Measurements from ENCODE around the gene ADAM23. TPM values are rescaled to one million over a fixed set of nuclear protein-coding genes. Genes with fewer than 3 reads are reported as not detected.

Gene ADAM23
- total RNA-seq, 1 experiment from 2014 or later, result not detected

DNA sequence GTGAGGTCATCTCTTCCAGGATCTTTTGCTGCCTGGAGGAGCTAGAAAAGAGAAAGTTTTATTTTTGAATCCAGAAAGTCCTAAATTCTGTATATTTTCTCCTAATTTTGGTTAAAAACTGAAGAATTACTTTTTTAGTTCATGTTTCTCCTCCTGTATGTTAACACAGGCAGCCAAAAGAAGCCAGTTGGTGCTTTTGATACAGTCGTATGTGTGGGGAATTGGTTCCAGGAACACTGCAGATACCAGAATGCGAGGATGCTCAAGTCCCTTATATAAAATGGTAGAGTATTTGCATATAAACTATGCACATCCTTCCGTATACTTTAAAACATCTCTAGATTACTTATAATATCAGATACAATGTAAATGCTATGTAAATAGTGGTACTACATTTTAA lies 22.6 kb upstream of the ADAM23 start:
- no peak for DNase-seq
- no peaks in the 10 kb centered on the region for H3K79me2 ChIP-seq (ENCODE audit: low read length)
- H3K9me3 ChIP-seq (ENCODE audit: low read length), result peaks cover 5% of the 10 kb centered on the region; the same call in 1 of the 2 replicates
- no peak overlapping the region for H2AFZ ChIP-seq (ENCODE audit: low read length)
- no peak overlapping the region for H3K4me3 ChIP-seq (ENCODE audit: low read length)
- H3K4me2 ChIP-seq (ENCODE audit: low read depth, low read length, poor library complexity, severe bottlenecking), result no peak overlapping the region
- 0 out of 2 replicates have a peak, but pooled peaks cover 4% of the 10 kb centered on the region for H3K27me3 ChIP-seq (ENCODE audit: low read length)
- no peaks in the 10 kb centered on the region for H3K4me1 ChIP-seq (ENCODE audit: low read length)
- H3K36me3 ChIP-seq (ENCODE audit: insufficient read depth, low read length), result no peaks in the 10 kb centered on the region
- H3K9ac ChIP-seq (ENCODE audit: low read length), result no peak overlapping the region
- no peaks in the 10 kb centered on the region for H3K9me2 ChIP-seq (replicated peaks; ENCODE audit: insufficient read depth, low read length)
- H3K27ac ChIP-seq (ENCODE audit: low read length), result no peak overlapping the region
- no peaks in the 10 kb centered on the region for H4K20me1 ChIP-seq (ENCODE audit: insufficient read depth, low read depth, low read length)

DNA sequence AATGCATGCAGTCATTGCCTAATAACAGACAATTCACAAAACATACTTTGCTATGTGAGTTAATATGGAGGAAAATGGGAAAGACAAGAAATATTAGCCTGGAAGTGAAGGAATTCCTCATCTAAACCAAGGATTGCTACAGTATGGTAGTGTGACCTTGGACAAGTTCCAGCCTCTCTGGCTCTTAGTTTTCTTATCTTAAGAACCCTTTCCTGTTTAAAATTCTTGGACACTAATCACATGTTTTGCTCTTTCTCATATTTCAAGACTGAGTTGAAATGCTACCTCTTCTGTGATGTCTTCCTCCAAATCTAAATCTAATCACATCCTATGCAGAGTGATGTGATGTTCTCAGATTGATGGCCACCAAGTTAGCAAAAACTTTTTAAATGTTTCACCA lies 20.8 kb upstream of the ADAM23 start:
- H3K4me3 ChIP-seq (ENCODE audit: low read length), result no peak overlapping the region
- H2AFZ ChIP-seq (ENCODE audit: low read length), result no peak overlapping the region
- no peak overlapping the region for H3K4me2 ChIP-seq (ENCODE audit: low read depth, low read length, poor library complexity, severe bottlenecking)
- H3K9ac ChIP-seq (ENCODE audit: low read length), result no peak overlapping the region
- H3K36me3 ChIP-seq (ENCODE audit: insufficient read depth, low read length), result no peaks in the 10 kb centered on the region
- no peaks in the 10 kb centered on the region for H4K20me1 ChIP-seq (ENCODE audit: insufficient read depth, low read depth, low read length)
- peaks cover 5% of the 10 kb centered on the region; the same call in 1 of the 2 replicates for H3K9me3 ChIP-seq (ENCODE audit: low read length)
- H3K9me2 ChIP-seq (replicated peaks; ENCODE audit: insufficient read depth, low read length), result no peaks in the 10 kb centered on the region
- H3K79me2 ChIP-seq (ENCODE audit: low read length), result no peaks in the 10 kb centered on the region
- no peaks in the 10 kb centered on the region for H3K4me1 ChIP-seq (ENCODE audit: low read length)
- no peak for DNase-seq
- no peak overlapping the region for H3K27ac ChIP-seq (ENCODE audit: low read length)
- 0 out of 2 replicates have a peak, but pooled peaks cover 4% of the 10 kb centered on the region for H3K27me3 ChIP-seq (ENCODE audit: low read length)

DNA sequence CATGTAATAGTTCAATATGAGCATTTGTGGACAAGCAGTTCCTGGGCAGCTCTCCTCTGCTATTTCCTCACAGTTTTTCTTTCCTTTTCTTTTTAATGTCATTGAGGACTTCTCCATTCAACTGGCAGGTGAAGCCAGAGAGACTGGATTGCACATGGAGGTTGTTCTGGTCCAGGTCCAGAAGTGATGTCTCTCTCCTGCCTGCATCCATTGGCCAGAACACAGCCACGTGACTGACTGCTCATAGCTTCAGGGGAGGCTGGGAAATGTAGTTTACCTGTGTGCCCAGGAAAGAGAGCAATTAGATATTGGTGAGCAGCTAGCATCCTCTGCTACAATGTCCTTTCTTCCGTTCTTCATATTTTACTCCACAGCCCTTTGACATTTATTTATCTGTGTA lies 20.2 kb upstream of the ADAM23 start:
- no peaks in the 10 kb centered on the region for H3K9me2 ChIP-seq (replicated peaks; ENCODE audit: insufficient read depth, low read length)
- peak; percentile 71 for DNase-seq
- no peak overlapping the region for H3K4me2 ChIP-seq (ENCODE audit: low read depth, low read length, poor library complexity, severe bottlenecking)
- H3K4me3 ChIP-seq (ENCODE audit: low read length), result no peak overlapping the region
- H3K27me3 ChIP-seq (ENCODE audit: low read length), result 0 out of 2 replicates have a peak, but pooled peaks cover 4% of the 10 kb centered on the region
- H2AFZ ChIP-seq (ENCODE audit: low read length), result no peak overlapping the region
- peaks cover 5% of the 10 kb centered on the region; the same call in 1 of the 2 replicates for H3K9me3 ChIP-seq (ENCODE audit: low read length)
- no peaks in the 10 kb centered on the region for H3K36me3 ChIP-seq (ENCODE audit: insufficient read depth, low read length)
- H3K4me1 ChIP-seq (ENCODE audit: low read length), result no peaks in the 10 kb centered on the region
- H3K79me2 ChIP-seq (ENCODE audit: low read length), result no peaks in the 10 kb centered on the region
- no peak overlapping the region for H3K9ac ChIP-seq (ENCODE audit: low read length)
- H4K20me1 ChIP-seq (ENCODE audit: insufficient read depth, low read depth, low read length), result no peaks in the 10 kb centered on the region
- no peak overlapping the region for H3K27ac ChIP-seq (ENCODE audit: low read length)

DNA sequence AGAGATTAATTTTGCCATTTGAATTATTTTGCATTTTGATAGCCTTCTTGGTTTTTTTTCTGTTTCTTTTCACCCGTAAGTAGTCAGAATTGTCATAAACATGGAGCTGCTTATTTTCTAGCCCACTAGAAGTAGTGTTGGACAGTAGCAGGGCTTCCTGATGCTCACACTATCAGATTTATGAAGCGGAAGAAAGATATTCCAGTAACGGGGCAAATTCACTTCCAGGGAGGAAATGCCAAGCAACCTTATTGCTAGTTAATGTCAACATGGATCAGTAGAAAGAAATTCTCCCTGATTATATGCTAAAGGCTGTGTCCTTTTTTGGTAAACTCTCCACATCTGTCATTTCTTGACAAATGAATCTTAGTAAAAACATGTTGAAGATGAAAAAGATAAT lies 19.2 kb upstream of the ADAM23 start:
- DNase-seq, result no peak
- Histone ChIP-seq H3K4me3 (ENCODE audit: low read length) (no peak overlapping the region), H3K4me2 (ENCODE audit: low read depth, low read length, poor library complexity, severe bottlenecking) (no peak overlapping the region), H3K36me3 (ENCODE audit: insufficient read depth, low read length) (no peaks in the 10 kb centered on the region), H3K27ac (ENCODE audit: low read length) (no peak overlapping the region), H3K9me3 (ENCODE audit: low read length) (no peaks in the 10 kb centered on the region), H3K27me3 (ENCODE audit: low read length) (0 out of 2 replicates have a peak, but pooled peaks cover 4% of the 10 kb centered on the region), H3K79me2 (ENCODE audit: low read length) (no peaks in the 10 kb centered on the region), H3K4me1 (ENCODE audit: low read length) (no peaks in the 10 kb centered on the region), H4K20me1 (ENCODE audit: insufficient read depth, low read depth, low read length) (no peaks in the 10 kb centered on the region), H3K9ac (ENCODE audit: low read length) (no peak overlapping the region), H3K9me2 (replicated peaks; ENCODE audit: insufficient read depth, low read length) (no peaks in the 10 kb centered on the region), H2AFZ (ENCODE audit: low read length) (no peak overlapping the region)

DNA sequence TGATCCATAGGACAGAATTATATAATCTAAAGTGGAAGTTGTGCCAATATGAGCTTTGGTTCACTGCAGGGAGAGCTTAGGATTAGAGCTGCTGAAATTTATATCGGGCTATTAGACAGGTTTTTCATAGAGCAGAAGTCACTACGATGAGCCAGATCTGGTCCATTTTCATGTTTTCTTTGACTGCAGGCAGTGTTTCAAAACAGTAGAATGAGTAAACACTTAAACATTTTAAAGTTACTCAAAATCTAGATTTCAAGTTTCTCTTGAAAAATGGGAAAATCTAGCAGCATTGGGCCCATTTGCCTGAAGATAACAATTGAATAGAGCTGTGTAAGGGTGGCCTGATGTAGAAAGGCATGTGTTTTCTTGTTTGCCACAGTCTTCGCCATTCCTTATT lies 14.5 kb upstream of the ADAM23 start:
- Histone ChIP-seq H3K27me3 (ENCODE audit: low read length) (no peaks in the 10 kb centered on the region), H3K4me1 (ENCODE audit: low read length) (no peaks in the 10 kb centered on the region), H3K9ac (ENCODE audit: low read length) (no peak overlapping the region), H3K9me3 (ENCODE audit: low read length) (no peaks in the 10 kb centered on the region), H3K36me3 (ENCODE audit: insufficient read depth, low read length) (no peaks in the 10 kb centered on the region), H3K27ac (ENCODE audit: low read length) (no peak overlapping the region), H2AFZ (ENCODE audit: low read length) (no peak overlapping the region), H3K79me2 (ENCODE audit: low read length) (no peaks in the 10 kb centered on the region), H4K20me1 (ENCODE audit: insufficient read depth, low read depth, low read length) (no peaks in the 10 kb centered on the region), H3K4me3 (ENCODE audit: low read length) (no peak overlapping the region), H3K9me2 (replicated peaks; ENCODE audit: insufficient read depth, low read length) (no peaks in the 10 kb centered on the region), H3K4me2 (ENCODE audit: low read depth, low read length, poor library complexity, severe bottlenecking) (no peak overlapping the region)
- no peak for DNase-seq

DNA sequence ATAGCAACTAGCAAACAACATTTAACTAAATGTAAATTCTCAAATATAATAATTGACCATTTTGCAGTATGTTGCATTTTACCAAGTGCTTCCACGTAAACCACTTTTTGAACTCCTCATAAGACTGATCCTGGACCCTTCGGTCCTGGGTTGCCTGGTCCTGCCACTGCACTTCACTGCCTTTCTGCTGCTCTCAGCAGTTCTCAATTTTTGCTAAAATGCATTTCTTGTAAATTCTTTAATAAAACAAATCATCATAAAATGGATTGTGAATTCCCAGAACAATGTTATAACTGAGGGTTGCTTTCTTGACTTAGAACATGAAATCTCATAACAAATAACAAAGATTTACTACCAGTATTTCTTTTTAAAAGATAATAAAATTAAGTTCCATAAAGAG lies 12.9 kb upstream of the ADAM23 start:
- H3K9me3 ChIP-seq (ENCODE audit: low read length), result no peaks in the 10 kb centered on the region
- no peaks in the 10 kb centered on the region for H3K79me2 ChIP-seq (ENCODE audit: low read length)
- no peak for DNase-seq
- H3K27ac ChIP-seq (ENCODE audit: low read length), result no peak overlapping the region
- H3K9me2 ChIP-seq (replicated peaks; ENCODE audit: insufficient read depth, low read length), result no peaks in the 10 kb centered on the region
- no peaks in the 10 kb centered on the region for H3K36me3 ChIP-seq (ENCODE audit: insufficient read depth, low read length)
- H3K4me3 ChIP-seq (ENCODE audit: low read length), result no peak overlapping the region
- no peak overlapping the region for H3K4me2 ChIP-seq (ENCODE audit: low read depth, low read length, poor library complexity, severe bottlenecking)
- no peaks in the 10 kb centered on the region for H3K4me1 ChIP-seq (ENCODE audit: low read length)
- H4K20me1 ChIP-seq (ENCODE audit: insufficient read depth, low read depth, low read length), result no peaks in the 10 kb centered on the region
- no peak overlapping the region for H2AFZ ChIP-seq (ENCODE audit: low read length)
- H3K9ac ChIP-seq (ENCODE audit: low read length), result no peak overlapping the region
- H3K27me3 ChIP-seq (ENCODE audit: low read length), result no peaks in the 10 kb centered on the region

DNA sequence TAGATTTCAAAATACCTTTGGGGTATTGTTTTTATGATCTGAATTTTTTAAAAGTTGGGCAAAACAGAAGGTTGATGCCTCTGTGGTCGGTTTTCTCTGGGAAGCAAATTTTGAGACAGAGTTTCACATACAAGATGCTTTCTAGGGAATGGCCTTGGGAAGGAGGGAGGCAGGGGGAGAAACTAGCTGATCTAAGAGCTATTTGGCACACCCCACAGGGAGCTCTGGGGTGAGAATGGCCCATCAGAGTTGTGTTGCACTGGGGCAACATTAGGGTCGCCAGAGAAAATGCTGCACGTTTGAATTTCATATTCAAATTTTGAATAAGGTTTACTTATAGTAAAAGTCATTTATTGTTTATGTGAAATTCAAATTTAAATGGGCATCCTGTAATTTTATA lies 11.9 kb upstream of the ADAM23 start:
- no peaks in the 10 kb centered on the region for H4K20me1 ChIP-seq (ENCODE audit: insufficient read depth, low read depth, low read length)
- no peak overlapping the region for H3K9ac ChIP-seq (ENCODE audit: low read length)
- no peaks in the 10 kb centered on the region for H3K27me3 ChIP-seq (ENCODE audit: low read length)
- H3K36me3 ChIP-seq (ENCODE audit: insufficient read depth, low read length), result no peaks in the 10 kb centered on the region
- no peak overlapping the region for H3K4me3 ChIP-seq (ENCODE audit: low read length)
- no peak overlapping the region for H2AFZ ChIP-seq (ENCODE audit: low read length)
- no peaks in the 10 kb centered on the region for H3K9me2 ChIP-seq (replicated peaks; ENCODE audit: insufficient read depth, low read length)
- H3K9me3 ChIP-seq (ENCODE audit: low read length), result no peaks in the 10 kb centered on the region
- DNase-seq, result no peak
- H3K27ac ChIP-seq (ENCODE audit: low read length), result no peak overlapping the region
- no peaks in the 10 kb centered on the region for H3K4me1 ChIP-seq (ENCODE audit: low read length)
- H3K79me2 ChIP-seq (ENCODE audit: low read length), result no peaks in the 10 kb centered on the region
- no peak overlapping the region for H3K4me2 ChIP-seq (ENCODE audit: low read depth, low read length, poor library complexity, severe bottlenecking)

DNA sequence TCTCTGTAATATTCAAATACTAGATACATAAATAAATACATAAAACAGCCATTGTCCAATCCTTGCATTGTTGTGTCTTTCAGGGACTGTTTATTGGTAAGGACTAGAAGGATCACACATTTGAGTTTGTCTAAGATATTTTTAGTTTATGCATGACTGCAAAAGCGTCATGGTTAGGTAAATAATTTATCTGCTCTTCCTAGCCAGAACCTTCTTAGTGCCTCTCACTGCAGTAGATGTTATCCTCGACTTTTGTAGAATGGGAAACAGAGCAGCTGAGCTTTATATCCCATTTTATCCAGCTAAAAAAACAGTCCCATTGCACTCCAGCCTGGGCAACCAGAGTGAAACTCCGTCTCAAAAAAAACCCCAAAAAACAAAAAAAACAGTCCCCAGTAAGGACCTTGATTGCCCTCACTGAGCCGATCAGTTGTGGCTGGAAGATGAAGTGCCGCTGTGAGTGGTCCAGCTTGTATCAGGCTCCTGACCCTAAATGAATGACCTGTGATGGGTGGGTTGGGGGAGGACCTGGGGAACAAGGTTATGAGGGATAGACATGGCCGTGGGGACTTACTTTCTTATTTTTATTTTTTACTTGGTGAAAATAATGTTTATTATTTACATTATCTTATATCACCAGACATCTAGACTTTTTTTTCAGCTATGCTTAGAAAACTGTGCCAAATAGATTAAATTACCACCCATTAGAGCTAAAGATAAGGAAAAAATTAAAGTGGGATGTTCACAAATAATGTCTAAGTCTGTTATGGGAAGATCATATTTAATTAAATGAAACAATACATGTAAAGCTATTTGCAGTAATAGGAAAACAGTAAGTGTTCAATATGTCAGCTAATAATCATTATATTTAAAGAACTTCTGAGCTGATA lies 10.9 kb upstream of the ADAM23 start:
- no peak overlapping the region for H3K4me2 ChIP-seq (ENCODE audit: low read depth, low read length, poor library complexity, severe bottlenecking)
- no peaks in the 10 kb centered on the region for H3K9me2 ChIP-seq (replicated peaks; ENCODE audit: insufficient read depth, low read length)
- no peak overlapping the region for H3K27ac ChIP-seq (ENCODE audit: low read length)
- H2AFZ ChIP-seq (ENCODE audit: low read length), result no peak overlapping the region
- DNase-seq, result no peak
- H3K4me1 ChIP-seq (ENCODE audit: low read length), result no peaks in the 10 kb centered on the region
- no peaks in the 10 kb centered on the region for H4K20me1 ChIP-seq (ENCODE audit: insufficient read depth, low read depth, low read length)
- no peaks in the 10 kb centered on the region for H3K36me3 ChIP-seq (ENCODE audit: insufficient read depth, low read length)
- H3K9ac ChIP-seq (ENCODE audit: low read length), result no peak overlapping the region
- H3K9me3 ChIP-seq (ENCODE audit: low read length), result no peaks in the 10 kb centered on the region
- no peak overlapping the region for H3K4me3 ChIP-seq (ENCODE audit: low read length)
- H3K27me3 ChIP-seq (ENCODE audit: low read length), result no peaks in the 10 kb centered on the region
- no peaks in the 10 kb centered on the region for H3K79me2 ChIP-seq (ENCODE audit: low read length)
